ENCODE measurements around the gene ZNF827.

The ZNF827 gene

DNA sequence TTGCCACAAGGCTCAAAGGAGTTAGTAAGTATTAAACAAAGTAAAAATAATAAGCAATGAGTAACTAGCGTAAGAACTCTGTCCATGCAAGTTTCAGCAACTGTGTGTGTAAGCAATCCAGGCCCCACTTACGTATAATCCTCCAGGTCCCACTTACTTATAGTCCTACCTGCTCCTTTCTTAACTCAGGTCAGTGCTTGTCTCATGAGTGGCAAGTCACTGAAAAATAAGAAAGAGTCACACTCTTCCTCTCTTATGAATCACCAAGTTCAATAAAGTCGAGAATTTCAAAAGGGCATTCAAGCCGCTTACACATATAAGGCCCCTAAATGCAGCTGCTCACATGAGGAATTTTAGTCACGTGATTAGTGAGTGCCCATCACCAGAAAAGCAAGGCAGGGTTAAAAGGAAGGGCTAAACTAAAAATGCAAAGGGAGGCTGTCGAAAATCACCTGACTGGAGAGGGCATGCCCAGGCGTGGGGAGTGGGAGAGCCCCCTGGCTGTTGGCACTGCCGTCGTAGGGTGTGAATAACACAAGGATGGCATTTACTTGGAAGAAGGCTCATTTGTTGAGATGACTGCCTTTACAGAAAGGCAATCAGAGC, 58.2 kb downstream of the ZNF827 start:
- no peak for DNase-seq (ENCODE audit: low read depth)
- no peak overlapping the region for H3K4me3 ChIP-seq (ENCODE audit: control insufficient read depth, low read depth, low read length)
- TF ChIP-seq, protein P1, sequence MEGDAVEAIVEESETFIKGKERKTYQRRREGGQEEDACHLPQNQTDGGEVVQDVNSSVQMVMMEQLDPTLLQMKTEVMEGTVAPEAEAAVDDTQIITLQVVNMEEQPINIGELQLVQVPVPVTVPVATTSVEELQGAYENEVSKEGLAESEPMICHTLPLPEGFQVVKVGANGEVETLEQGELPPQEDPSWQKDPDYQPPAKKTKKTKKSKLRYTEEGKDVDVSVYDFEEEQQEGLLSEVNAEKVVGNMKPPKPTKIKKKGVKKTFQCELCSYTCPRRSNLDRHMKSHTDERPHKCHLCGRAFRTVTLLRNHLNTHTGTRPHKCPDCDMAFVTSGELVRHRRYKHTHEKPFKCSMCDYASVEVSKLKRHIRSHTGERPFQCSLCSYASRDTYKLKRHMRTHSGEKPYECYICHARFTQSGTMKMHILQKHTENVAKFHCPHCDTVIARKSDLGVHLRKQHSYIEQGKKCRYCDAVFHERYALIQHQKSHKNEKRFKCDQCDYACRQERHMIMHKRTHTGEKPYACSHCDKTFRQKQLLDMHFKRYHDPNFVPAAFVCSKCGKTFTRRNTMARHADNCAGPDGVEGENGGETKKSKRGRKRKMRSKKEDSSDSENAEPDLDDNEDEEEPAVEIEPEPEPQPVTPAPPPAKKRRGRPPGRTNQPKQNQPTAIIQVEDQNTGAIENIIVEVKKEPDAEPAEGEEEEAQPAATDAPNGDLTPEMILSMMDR (IDR thresholded peaks at IDR 0.05; ENCODE audit: control insufficient read depth, insufficient read depth, low read depth, low read length, missing control alignments) = no peak

DNA sequence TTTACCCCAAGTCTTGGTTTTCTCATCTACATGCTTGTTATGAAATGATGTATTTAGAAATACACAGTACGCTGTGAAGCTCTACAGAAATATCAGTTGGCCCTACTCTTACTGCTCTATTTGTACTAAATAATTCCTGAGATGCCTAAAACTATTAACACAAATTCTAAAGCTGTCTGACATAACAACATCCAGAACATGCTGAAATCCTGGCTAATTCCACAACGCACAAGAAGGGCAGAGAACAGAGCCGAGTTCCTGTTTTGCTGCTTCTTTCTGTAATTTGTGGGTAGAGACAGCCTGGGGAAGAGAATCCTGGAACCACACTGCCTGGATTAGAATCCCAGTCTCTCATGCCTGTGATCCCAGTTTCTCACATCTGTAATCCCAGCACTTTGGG, 59.0 kb downstream of the ZNF827 start:
- DNase-seq (ENCODE audit: low read depth) = no peak
- TF ChIP-seq, protein P1 (IDR thresholded peaks at IDR 0.05; ENCODE audit: control insufficient read depth, insufficient read depth, low read depth, low read length, missing control alignments) = no peak
- no peak overlapping the region for H3K4me3 ChIP-seq (ENCODE audit: control insufficient read depth, low read depth, low read length)

DNA sequence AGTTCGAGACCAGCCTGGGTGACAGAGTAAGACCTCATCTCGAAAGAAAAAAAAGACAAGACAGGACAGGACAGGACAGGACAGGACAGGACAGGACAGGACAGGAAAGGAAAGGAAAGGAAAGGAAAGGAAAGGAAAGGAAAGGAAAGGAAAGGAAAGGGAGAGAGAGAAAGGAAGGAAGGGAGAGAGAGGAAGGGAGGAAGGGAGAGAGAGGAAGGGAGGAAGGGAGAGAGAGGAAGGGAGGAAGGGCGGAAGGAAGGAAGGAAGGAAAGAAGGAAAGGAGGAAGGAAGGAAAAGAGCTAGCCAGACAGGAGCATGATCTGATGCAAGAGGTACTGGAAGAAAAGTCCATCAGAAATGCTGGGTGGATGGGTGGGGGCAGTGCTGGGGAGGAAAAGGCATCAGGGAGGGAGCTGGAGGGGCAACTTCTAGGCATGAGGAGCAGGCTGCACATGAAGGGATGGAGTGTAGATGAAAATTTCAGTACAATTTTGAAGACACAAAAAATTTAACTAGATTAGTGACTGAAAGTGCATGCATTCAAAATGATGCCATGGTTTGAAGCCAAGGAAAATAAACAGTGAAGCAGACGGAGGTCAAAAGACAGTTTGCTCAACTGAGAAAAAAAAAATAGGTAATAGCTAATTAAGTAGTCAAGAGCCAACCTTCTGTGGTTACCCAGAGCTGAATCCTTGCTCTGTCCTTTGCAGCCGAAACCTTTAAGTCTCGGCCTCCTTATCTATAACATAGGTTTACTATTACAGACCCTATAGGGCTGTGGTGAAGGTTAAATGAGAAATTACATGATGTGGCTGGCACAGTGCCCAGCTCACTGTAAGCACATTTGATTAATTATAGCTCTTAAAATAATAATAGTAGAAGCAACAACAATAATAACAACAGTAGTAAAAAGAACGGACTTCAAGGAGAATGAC, 59.9 kb downstream of the ZNF827 start:
- DNase-seq (ENCODE audit: low read depth) = no peak
- no peak overlapping the region for H3K4me3 ChIP-seq (ENCODE audit: control insufficient read depth, low read depth, low read length)
- TF ChIP-seq, protein P1 (IDR thresholded peaks at IDR 0.05; ENCODE audit: control insufficient read depth, insufficient read depth, low read depth, low read length, missing control alignments) = no peak

DNA sequence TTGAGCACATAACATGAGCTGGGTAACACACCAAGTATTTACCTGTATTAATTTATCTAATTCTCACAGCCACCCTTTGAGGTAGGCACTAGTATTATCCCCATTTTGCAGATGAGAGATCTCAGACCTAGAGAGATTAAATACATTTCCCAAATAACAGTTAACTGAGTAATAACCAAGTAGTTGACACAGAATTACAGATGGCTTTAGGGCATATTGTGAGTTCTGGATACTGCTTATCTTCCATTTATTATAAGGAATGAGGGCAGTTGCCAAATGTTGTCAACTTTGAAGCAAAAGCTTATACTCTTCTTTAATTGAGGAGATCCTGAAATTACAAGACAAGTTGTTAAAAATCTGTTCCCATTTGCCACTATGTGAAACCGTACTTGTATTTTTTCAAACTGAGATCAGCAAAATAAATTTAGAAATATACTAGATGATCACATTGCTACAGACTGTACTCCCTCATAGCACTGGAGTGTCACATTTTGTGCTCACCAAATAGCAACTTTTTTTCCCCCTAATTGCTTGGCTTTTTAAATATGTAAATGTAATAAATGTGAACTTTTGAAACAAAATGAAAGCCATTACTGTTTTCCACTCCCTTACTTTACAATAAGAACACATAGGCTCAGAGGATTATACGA, 62.0 kb downstream of the ZNF827 start:
- TF ChIP-seq, protein P1 (IDR thresholded peaks at IDR 0.05; ENCODE audit: control insufficient read depth, insufficient read depth, low read depth, low read length, missing control alignments) = no peak
- DNase-seq (ENCODE audit: low read depth) = no peak
- no peak overlapping the region for H3K4me3 ChIP-seq (ENCODE audit: control insufficient read depth, low read depth, low read length)

DNA sequence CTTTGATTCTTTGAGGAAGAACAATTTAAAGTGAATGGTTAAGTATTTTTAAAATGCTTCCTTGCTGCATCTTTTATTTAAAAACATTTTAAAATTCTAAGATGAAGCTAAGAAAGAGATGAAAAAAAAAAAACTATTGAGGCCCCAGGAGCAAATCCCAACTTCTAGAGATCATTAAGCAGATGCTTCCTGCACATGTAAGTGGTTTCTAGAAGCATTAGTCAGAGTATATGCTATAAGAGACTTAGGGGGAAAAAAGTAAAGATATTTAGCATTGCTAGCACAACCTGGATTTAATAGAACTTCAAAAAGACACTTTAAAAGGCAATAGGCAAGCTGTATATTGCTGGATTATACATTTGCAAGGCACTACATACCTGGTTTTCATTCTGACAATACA, 64.7 kb downstream of the ZNF827 start:
- no peak for DNase-seq (ENCODE audit: low read depth)
- TF ChIP-seq, protein P1 (IDR thresholded peaks at IDR 0.05; ENCODE audit: control insufficient read depth, insufficient read depth, low read depth, low read length, missing control alignments) = no peak
- H3K4me3 ChIP-seq (ENCODE audit: control insufficient read depth, low read depth, low read length) = no peak overlapping the region

DNA sequence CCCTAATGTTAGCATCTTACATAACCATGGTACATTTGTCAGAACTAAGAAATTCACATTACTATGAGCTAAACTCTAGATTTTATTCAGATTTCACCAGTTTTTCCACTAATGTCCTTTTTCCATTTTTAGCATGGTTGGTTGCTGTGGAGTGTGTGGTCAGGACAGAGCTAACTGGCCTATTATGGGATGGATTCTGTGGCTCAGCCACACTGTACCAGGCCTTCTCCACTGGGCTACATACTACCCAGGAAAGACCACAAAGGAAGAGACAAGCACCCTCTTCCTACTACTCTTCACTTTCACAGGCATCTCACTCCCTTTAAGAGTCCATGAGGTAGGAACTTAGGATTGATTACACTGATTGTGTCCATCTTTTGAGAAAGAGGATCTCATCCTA, 67.4 kb downstream of the ZNF827 start:
- TF ChIP-seq, protein P1 (IDR thresholded peaks at IDR 0.05; ENCODE audit: control insufficient read depth, insufficient read depth, low read depth, low read length, missing control alignments) = no peak
- no peak for DNase-seq (ENCODE audit: low read depth)
- no peak overlapping the region for H3K4me3 ChIP-seq (ENCODE audit: control insufficient read depth, low read depth, low read length)

Measured in AG09309 (cell line).